ENCODE results near the gene PIPOX. TPM values are rescaled to one million over a fixed set of nuclear protein-coding genes. Genes with fewer than 3 reads are reported as not detected.

The PIPOX gene
- total and polyA plus RNA-seq, 2 of the 13 experiments (the other 11 are each of a cell fraction or from before 2014, with no cell fraction given) = 87.3 to 154 TPM

DNA sequence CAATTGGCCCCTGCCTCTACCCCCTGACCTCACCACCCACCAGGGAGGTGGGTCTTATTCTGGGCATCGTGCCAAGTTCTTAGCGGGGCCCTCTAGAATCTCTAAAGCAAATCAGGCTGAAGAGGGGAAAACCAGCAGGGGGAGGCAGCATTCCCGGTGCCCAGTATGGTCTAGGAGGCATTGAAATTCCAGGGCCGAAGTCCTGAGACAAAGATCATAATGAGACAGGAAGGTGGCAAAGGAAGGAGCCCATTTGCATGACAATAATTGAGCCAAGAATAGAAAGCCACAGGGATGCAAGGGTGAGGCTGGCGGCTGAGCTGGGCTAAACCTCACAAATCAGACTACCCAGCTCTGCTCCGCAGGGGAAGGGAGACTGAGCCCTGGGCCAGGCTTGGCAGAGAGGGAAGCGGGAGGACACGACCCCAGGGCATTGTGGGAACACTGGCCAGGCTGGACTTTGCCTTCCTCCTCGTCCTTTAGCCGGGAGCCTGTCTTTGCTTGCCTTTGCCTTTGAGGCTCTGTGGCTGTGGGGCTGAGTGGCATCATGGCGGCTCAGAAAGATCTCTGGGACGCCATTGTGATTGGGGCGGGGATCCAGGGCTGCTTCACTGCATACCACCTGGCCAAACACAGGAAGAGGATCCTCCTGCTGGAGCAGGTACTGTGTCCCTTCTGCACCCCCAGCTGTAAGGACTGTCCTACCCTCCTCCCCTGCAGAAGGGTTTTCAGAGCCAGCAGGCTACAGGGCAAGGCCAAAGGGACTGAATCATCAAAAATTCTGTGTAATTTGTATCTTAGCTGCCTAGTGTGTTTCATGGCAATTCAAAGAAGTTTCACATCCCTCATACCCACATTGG, at the start of gene PIPOX (continued):
- TF ChIP-seq, protein P1, sequence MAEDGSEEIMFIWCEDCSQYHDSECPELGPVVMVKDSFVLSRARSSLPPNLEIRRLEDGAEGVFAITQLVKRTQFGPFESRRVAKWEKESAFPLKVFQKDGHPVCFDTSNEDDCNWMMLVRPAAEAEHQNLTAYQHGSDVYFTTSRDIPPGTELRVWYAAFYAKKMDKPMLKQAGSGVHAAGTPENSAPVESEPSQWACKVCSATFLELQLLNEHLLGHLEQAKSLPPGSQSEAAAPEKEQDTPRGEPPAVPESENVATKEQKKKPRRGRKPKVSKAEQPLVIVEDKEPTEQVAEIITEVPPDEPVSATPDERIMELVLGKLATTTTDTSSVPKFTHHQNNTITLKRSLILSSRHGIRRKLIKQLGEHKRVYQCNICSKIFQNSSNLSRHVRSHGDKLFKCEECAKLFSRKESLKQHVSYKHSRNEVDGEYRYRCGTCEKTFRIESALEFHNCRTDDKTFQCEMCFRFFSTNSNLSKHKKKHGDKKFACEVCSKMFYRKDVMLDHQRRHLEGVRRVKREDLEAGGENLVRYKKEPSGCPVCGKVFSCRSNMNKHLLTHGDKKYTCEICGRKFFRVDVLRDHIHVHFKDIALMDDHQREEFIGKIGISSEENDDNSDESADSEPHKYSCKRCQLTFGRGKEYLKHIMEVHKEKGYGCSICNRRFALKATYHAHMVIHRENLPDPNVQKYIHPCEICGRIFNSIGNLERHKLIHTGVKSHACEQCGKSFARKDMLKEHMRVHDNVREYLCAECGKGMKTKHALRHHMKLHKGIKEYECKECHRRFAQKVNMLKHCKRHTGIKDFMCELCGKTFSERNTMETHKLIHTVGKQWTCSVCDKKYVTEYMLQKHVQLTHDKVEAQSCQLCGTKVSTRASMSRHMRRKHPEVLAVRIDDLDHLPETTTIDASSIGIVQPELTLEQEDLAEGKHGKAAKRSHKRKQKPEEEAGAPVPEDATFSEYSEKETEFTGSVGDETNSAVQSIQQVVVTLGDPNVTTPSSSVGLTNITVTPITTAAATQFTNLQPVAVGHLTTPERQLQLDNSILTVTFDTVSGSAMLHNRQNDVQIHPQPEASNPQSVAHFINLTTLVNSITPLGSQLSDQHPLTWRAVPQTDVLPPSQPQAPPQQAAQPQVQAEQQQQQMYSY (CRISPR knock-in tag; IDR thresholded peaks at IDR 0.05) = no peak
- no peak for TF ChIP-seq CBFB (CRISPR knock-in tag; IDR thresholded peaks at IDR 0.05)
- TF ChIP-seq ZFP91 (CRISPR knock-in tag; IDR thresholded peaks at IDR 0.05; ENCODE audit: borderline replicate concordance) = peak; percentile 80
- peak; percentile 72 for TF ChIP-seq THAP11 (CRISPR knock-in tag; IDR thresholded peaks at IDR 0.05)
- no peak for TF ChIP-seq ZNF282 (IDR thresholded peaks at IDR 0.05; ENCODE audit: partially characterized antibody)
- TF ChIP-seq, protein P2, sequence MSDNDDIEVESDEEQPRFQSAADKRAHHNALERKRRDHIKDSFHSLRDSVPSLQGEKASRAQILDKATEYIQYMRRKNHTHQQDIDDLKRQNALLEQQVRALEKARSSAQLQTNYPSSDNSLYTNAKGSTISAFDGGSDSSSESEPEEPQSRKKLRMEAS (IDR thresholded peaks at IDR 0.05) = peak; percentile 85
- no peak for TF ChIP-seq MLLT10 (CRISPR knock-in tag; IDR thresholded peaks at IDR 0.05)
- peak; percentile 77 for TF ChIP-seq ZMYM2 (CRISPR knock-in tag; IDR thresholded peaks at IDR 0.05)
- TF ChIP-seq PATZ1 (CRISPR knock-in tag; IDR thresholded peaks at IDR 0.05) = 0 out of 2 replicates have a peak, but pooled peaks have one; percentile 36
- TF ChIP-seq CHCHD3 (CRISPR knock-in tag; IDR thresholded peaks at IDR 0.05) = no peak
- TF ChIP-seq DDIT3 (CRISPR knock-in tag; IDR thresholded peaks at IDR 0.05) = no peak
- TF ChIP-seq THYN1 (CRISPR knock-in tag; IDR thresholded peaks at IDR 0.05; ENCODE audit: borderline replicate concordance, low read depth) = no peak
- TF ChIP-seq SOX13 (IDR thresholded peaks at IDR 0.05) = 0 out of 2 replicates have a peak, but pooled peaks have one; percentile 32
- peak in 1 of 2 experiments; percentile 88; a peak in 2 of 4 replicates for TF ChIP-seq SOX13 (CRISPR knock-in tag; conservative IDR thresholded peaks at IDR 0.05 in 1 of 2, IDR thresholded peaks at IDR 0.05 in 1 of 2)
- TF ChIP-seq ATF7 (IDR thresholded peaks at IDR 0.05) = no peak
- TF ChIP-seq ATF7 (CRISPR knock-in tag; IDR thresholded peaks at IDR 0.05) = no peak
- TF ChIP-seq NR2F2 (IDR thresholded peaks at IDR 0.05; ENCODE audit: borderline replicate concordance, low read depth) = peak; percentile 64; the same call in 1 of the 2 replicates
- TF ChIP-seq ZNF367 (CRISPR knock-in tag; IDR thresholded peaks at IDR 0.05; ENCODE audit: borderline replicate concordance) = no peak
- peak; percentile 91 for TF ChIP-seq ZNF772 (CRISPR knock-in tag; IDR thresholded peaks at IDR 0.05)
- no peak for TF ChIP-seq ETS1 (CRISPR knock-in tag; IDR thresholded peaks at IDR 0.05)
- TF ChIP-seq RFX1 (IDR thresholded peaks at IDR 0.05) = no peak
